OCI-LY7 (cell line): Measurements from ENCODE around the gene ABHD17A.

Experiments
- CTCF ChIP-seq: fragments of 200-600 bp; sonication (generic); conservative IDR thresholded peaks from 2 replicates; pipeline ENCODE4 v1.5.1; 2014; ENCODE audit warnings: mild to moderate bottlenecking, antibody characterized with exemption, low read length, moderate library complexity, mixed read lengths
- EZH2phosphoT487 ChIP-seq: fragments of 200-600 bp; sonication (generic); IDR thresholded peaks from 2 replicates; pipeline ENCODE4 v1.6.1; 2018; ENCODE audit warnings: low read depth, borderline replicate concordance, mild to moderate bottlenecking, mixed run types, antibody characterized with exemption, low read length, moderate library complexity, mixed read lengths

GRCh38 chr19:1871630-1872029, 13.7 kb downstream of the ABHD17A start:
- TF ChIP-seq CTCF (no peak), EZH2phosphoT487 (no peak)
